ENCODE results near the gene GSDME.

DNA sequence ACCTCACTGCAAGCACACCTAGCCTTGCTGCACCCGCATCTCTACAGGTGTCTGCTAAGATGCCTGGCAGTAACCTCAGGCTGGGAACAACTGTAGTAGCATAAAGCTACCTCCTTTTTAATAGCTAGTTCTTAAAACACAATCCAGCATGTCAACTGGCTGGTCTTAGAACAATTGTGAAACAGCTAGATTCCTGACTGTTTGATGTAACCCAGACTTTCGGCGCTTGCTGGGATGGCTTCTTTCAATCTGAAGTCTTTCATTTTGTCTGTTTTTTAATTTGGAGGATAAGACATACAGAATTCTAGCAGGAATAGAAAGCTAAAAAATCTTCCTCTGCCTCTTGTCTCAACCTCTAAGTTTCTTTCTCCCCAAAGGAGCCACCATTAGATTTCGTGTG lies 59.8 kb downstream of the GSDME start:
- TF ChIP-seq, protein P1, sequence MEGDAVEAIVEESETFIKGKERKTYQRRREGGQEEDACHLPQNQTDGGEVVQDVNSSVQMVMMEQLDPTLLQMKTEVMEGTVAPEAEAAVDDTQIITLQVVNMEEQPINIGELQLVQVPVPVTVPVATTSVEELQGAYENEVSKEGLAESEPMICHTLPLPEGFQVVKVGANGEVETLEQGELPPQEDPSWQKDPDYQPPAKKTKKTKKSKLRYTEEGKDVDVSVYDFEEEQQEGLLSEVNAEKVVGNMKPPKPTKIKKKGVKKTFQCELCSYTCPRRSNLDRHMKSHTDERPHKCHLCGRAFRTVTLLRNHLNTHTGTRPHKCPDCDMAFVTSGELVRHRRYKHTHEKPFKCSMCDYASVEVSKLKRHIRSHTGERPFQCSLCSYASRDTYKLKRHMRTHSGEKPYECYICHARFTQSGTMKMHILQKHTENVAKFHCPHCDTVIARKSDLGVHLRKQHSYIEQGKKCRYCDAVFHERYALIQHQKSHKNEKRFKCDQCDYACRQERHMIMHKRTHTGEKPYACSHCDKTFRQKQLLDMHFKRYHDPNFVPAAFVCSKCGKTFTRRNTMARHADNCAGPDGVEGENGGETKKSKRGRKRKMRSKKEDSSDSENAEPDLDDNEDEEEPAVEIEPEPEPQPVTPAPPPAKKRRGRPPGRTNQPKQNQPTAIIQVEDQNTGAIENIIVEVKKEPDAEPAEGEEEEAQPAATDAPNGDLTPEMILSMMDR (conservative IDR thresholded peaks at IDR 0.05 in 1 of 2, IDR thresholded peaks at IDR 0.05 in 1 of 2; ENCODE audit: extremely low read depth in 1 of 2, insufficient read depth in 1 of 2, low read depth in 1 of 2, low read length in 2 of 2) = no peak
- TF ChIP-seq EZH2 (IDR thresholded peaks at IDR 0.05; ENCODE audit: borderline replicate concordance, low read length) = no peak

All from mammary epithelial cell (primary cell).